Stimulated activated CD4-positive, alpha-beta T cell treated with anti-CD3 and anti-CD28 coated beads, Interleukin-15, amount 100 ng/mL, for 24 hours (primary cell): Measurements from ENCODE around the gene SLC6A17.
A peak's percentile ranks its signal among the peaks of the same experiment; 100 is the strongest.

Source experiments
- DNase-seq: peaks from one replicate; pipeline ENCODE4 v3.0.0-alpha.2; 2020

The SLC6A17 gene

DNA sequence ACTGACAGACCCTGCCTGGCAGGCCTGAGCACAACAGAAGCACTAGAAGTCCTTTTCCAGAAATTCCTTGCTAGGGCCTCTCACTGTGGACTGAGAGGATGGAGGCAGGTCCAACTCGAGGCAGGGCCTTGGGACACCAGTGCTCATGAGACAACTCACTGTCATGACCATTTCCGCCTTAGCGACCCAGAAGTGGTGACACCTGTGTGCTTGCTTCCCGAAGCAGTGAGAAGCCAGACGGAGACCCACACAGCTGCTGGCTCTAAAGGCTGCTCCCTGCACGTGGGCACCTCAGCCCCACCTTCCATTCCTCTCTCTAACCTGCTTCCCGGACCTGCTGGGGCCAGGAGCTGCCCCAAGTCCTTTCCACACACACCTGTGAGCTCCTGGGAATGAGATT, 92.9 kb downstream of the SLC6A17 start:
- no peak for DNase-seq

- DNase-seq: peak; percentile 35
Measured at GRCh38 chr1:110243574-110243973, 93.3 kb downstream of the SLC6A17 start.

DNA sequence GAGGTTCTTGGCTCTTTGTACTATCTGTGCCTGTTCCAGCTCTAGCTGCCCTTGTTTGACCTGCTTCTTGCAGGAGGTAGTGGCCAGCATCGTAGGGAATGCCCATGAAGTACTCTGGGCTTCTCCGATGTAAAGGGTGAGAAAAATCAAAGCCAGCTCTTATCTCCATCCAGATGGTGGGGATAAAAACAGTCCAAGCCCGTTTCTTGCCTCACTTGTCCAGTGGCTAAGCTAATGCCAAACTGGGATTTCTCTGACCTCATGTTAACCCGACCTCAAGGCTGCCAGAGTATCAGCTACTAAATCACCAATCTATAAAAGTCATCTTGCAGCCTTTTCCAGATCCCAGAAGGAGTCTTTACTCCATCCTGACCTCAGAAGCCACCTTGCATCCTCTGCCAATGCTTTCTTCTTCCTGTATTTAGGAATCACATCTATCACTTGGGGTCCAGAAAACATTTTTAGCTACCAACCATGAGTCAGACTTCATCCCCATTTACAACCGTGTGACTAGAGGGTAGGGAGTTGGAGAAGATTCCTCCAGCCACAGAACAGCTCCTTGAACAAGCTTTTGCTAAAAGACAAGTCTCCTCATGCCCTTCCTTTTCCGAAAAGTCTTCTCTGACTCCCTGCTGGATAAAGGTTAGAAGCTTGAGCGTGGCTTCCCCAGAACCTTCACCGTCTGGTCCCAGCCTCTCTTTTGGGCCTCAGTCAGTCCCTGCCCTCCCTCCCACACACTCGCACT, 95.8 kb downstream of the SLC6A17 start:
- DNase-seq: no peak

- no peak for DNase-seq
Measured at GRCh38 chr1:110248746-110249145, 98.5 kb downstream of the SLC6A17 start.

DNA sequence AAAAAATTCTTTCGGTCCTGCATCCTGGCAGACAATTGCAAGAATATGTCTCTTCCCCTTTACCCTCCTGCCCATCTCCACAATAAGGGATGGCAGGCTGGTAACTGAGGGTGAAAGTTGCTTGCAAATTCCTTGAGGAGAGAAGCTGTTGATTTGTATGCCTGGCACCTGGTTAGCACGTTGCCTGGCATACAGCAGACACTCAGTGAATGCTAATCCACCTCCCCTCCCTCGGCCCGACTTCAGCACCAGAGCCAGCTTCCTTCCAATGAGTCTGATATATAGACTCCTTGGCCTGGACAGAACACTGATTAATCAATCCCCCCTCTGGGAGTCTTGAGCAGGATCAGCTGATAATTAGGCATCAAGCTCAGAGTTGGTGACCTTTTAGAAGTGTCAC, 99.0 kb downstream of the SLC6A17 start:
- DNase-seq: no peak

- no peak for DNase-seq
Measured at GRCh38 chr1:110250008-110250407, 99.7 kb downstream of the SLC6A17 start.

GRCh38 chr1:110250749-110251148, 100.5 kb downstream of the SLC6A17 start:
- DNase-seq: no peak
